HepG2 (cell line): Measurements from ENCODE around the gene RFX6. TPM values are rescaled to one million over a fixed set of nuclear protein-coding genes. Genes with fewer than 3 reads are reported as not detected.

ENCODE experiments used
- CREM ChIP-seq, 2 experiments: sonication (generic) in 1 of 2; formaldehyde crosslinking in 1 of 2; IDR thresholded peaks; 2 replicates each; pipeline versions ENCODE4 v1.4.0 to v1.6.1; 2016 to 2020; ENCODE audit warnings: antibody characterized with exemption in 1 of 2, mild to moderate bottlenecking in 1 of 2, missing genetic modification reagents in 1 of 2
- EP300 ChIP-seq, 3 experiments: sonication (generic) in 1 of 3; formaldehyde crosslinking in 1 of 3; IDR thresholded peaks; 2 replicates each; pipeline versions ENCODE4 v1.5.1 to v1.6.1; 2011 to 2020; ENCODE audit warnings: low read depth in 2 of 3, low read length in 2 of 3, borderline replicate concordance in 1 of 3, improper control_type of control experiment in 1 of 3, mild to moderate bottlenecking in 1 of 3, missing genetic modification reagents in 1 of 3, moderate library complexity in 1 of 3
- FOSL1 ChIP-seq: sonication (generic); formaldehyde crosslinking; IDR thresholded peaks from 2 replicates; pipeline ENCODE4 v1.9.0; 2021; ENCODE audit warnings: missing genetic modification reagents, borderline replicate concordance
- FOXP1 ChIP-seq, 2 experiments: fragments of 450-650 bp in 1 of 2; IDR thresholded peaks; 2 replicates each; pipeline ENCODE4 v1.6.1; 2017 to 2018; ENCODE audit warnings: antibody characterized with exemption in 1 of 2
- HHEX ChIP-seq: IDR thresholded peaks from 2 replicates; pipeline ENCODE4 v1.6.1; 2016; ENCODE audit warnings: control low read depth
- HNF4A ChIP-seq: sonication (generic); formaldehyde crosslinking; IDR thresholded peaks from 2 replicates; pipeline ENCODE4 v1.4.0; 2020; ENCODE audit warnings: missing genetic modification reagents
- NFKBIZ ChIP-seq: IDR thresholded peaks from 2 replicates; pipeline ENCODE4 v1.6.1; 2018; ENCODE audit warnings: missing genetic modification reagents, missing compliant biosample characterization
- NR2F6 ChIP-seq, 2 experiments: IDR thresholded peaks; 2 replicates each; pipeline ENCODE4 v1.6.1; 2016; ENCODE audit warnings: antibody characterized with exemption in 1 of 2, mild to moderate bottlenecking in 1 of 2
- PITX1 ChIP-seq: sonication (generic); formaldehyde crosslinking; IDR thresholded peaks from 2 replicates; pipeline ENCODE4 v1.5.1; 2020; ENCODE audit warnings: mild to moderate bottlenecking, missing genetic modification reagents
- POGZ ChIP-seq: sonication (generic); formaldehyde crosslinking; IDR thresholded peaks from 2 replicates; pipeline ENCODE4 v1.4.0; 2020; ENCODE audit warnings: mild to moderate bottlenecking, missing genetic modification reagents
- RARA ChIP-seq: IDR thresholded peaks from 2 replicates; pipeline ENCODE4 v1.6.1; 2016; ENCODE audit warnings: missing genetic modification reagents, missing compliant biosample characterization
- RBFOX2 ChIP-seq: fragments of 200-400 bp; formaldehyde crosslinking; IDR thresholded peaks from 2 replicates; pipeline ENCODE4 v1.6.1; 2017; ENCODE audit warnings: low read depth, mild to moderate bottlenecking, low read length
- RBM39 ChIP-seq: fragments of 200-400 bp; formaldehyde crosslinking; IDR thresholded peaks from one replicate; pipeline ENCODE4 v1.6.1; 2018; ENCODE audit warnings: antibody characterized with exemption, mild to moderate bottlenecking, low read depth, low read length; ENCODE audit not compliant: poor library complexity, severe bottlenecking
- SCMH1 ChIP-seq: sonication (generic); formaldehyde crosslinking; IDR thresholded peaks from 2 replicates; pipeline ENCODE4 v1.9.0; 2021; ENCODE audit warnings: missing genetic modification reagents, mild to moderate bottlenecking, borderline replicate concordance
- TBP ChIP-seq: sonication (generic); formaldehyde crosslinking; IDR thresholded peaks from 2 replicates; pipeline ENCODE4 v1.5.0; 2020; ENCODE audit warnings: missing genetic modification reagents
- TBX3 ChIP-seq: fragments of 450-650 bp; IDR thresholded peaks from 2 replicates; pipeline ENCODE4 v1.6.1; 2017; ENCODE audit warnings: antibody characterized with exemption, mild to moderate bottlenecking, inconsistent platforms, borderline replicate concordance
- TCF7 ChIP-seq: sonication (generic); IDR thresholded peaks from 2 replicates; pipeline ENCODE4 v1.6.1; 2016; ENCODE audit warnings: antibody characterized with exemption, low read depth
- TOE1 ChIP-seq: sonication (generic); formaldehyde crosslinking; IDR thresholded peaks from 2 replicates; pipeline ENCODE4 v1.4.0; 2020; ENCODE audit warnings: mild to moderate bottlenecking, missing genetic modification reagents
- polyA plus RNA-seq, 8 experiments: library from polyadenylated mRNA; depleted of rRNA in 3 of 8; stranded (reverse) in 7 of 8; unstranded in 1 of 8; fragments of >200 nt; fragmentation: Illumina TruSeq in 4 of 8; extraction: Trizol in 4 of 8; gene quantifications; 2 replicates each; pipeline versions ENCODE4 v1.2.1 to v1.2.3, GENCODE V29; 2011 to 2016; ENCODE audit warnings: low read depth in 4 of 8, missing spikeins in 1 of 8, mixed read lengths in 1 of 8; ENCODE audit not compliant: insufficient read depth in 1 of 8
- total RNA-seq, 5 experiments: library from RNA; depleted of rRNA; stranded (reverse); fragments of >200 nt; fragmentation: Illumina TruSeq; extraction: Trizol; gene quantifications; 2 replicates each; pipeline ENCODE4 v1.2.3, GENCODE V29; 2016; ENCODE audit warnings: low read depth in 1 of 5
- TF ChIP-seq, protein P1 (sequence below): fragments of 450-650 bp; IDR thresholded peaks from 2 replicates; pipeline ENCODE4 v1.6.1; 2017
- TF ChIP-seq, protein P2 (sequence below): sonication (generic); formaldehyde crosslinking; conservative IDR thresholded peaks from 2 replicates; pipeline ENCODE4 v1.4.0; 2020; ENCODE audit warnings: mild to moderate bottlenecking, missing genetic modification reagents, moderate library complexity
- TF ChIP-seq, protein P3 (sequence below): sonication (generic); formaldehyde crosslinking; conservative IDR thresholded peaks from 2 replicates; pipeline ENCODE4 v1.4.0; 2020; ENCODE audit warnings: missing genetic modification reagents

Gene RFX6
- total and polyA plus RNA-seq, 2 of the 13 experiments (the other 11 are each of a cell fraction or from before 2014, with no cell fraction given): 0.04 TPM; not detected in 1

DNA sequence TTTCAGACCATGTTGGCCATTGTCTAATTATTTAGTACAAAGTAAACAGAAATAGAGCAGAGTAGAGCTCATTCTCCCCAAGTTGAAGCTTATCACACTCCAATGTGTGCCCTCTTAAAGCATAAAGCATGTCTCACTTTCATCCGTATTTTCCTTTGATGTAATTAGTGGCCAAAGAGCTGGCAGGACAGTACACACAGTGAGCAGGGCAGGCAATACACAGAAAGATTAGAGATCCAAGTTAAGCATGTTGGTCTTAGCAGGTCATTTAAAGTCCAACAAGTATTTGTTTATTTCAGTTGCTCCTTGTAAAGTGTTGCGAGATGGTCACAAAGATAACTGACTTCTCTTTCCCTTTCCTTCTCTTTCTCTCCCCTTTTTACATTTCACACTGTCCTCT lies 47.2 kb downstream of the RFX6 start (continued):
- TF ChIP-seq, protein P1, sequence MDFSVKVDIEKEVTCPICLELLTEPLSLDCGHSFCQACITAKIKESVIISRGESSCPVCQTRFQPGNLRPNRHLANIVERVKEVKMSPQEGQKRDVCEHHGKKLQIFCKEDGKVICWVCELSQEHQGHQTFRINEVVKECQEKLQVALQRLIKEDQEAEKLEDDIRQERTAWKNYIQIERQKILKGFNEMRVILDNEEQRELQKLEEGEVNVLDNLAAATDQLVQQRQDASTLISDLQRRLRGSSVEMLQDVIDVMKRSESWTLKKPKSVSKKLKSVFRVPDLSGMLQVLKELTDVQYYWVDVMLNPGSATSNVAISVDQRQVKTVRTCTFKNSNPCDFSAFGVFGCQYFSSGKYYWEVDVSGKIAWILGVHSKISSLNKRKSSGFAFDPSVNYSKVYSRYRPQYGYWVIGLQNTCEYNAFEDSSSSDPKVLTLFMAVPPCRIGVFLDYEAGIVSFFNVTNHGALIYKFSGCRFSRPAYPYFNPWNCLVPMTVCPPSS: no peak
- TF ChIP-seq POGZ (CRISPR knock-in tag): no peak
- TF ChIP-seq EP300 (IDR thresholded peaks at IDR 0.05; ENCODE audit: low read depth in 2 of 2, low read length in 2 of 2): peak in 1 of 2 experiments; percentile 54; a peak in 1 of 4 replicates
- TF ChIP-seq EP300 (CRISPR knock-in tag; IDR thresholded peaks at IDR 0.05; ENCODE audit: borderline replicate concordance): no peak
- peak; percentile 66; the same call in 1 of the 2 replicates for TF ChIP-seq TBX3
- TF ChIP-seq NFKBIZ (CRISPR knock-in tag): no peak
- no peak for TF ChIP-seq TBP
- TF ChIP-seq, protein P2, sequence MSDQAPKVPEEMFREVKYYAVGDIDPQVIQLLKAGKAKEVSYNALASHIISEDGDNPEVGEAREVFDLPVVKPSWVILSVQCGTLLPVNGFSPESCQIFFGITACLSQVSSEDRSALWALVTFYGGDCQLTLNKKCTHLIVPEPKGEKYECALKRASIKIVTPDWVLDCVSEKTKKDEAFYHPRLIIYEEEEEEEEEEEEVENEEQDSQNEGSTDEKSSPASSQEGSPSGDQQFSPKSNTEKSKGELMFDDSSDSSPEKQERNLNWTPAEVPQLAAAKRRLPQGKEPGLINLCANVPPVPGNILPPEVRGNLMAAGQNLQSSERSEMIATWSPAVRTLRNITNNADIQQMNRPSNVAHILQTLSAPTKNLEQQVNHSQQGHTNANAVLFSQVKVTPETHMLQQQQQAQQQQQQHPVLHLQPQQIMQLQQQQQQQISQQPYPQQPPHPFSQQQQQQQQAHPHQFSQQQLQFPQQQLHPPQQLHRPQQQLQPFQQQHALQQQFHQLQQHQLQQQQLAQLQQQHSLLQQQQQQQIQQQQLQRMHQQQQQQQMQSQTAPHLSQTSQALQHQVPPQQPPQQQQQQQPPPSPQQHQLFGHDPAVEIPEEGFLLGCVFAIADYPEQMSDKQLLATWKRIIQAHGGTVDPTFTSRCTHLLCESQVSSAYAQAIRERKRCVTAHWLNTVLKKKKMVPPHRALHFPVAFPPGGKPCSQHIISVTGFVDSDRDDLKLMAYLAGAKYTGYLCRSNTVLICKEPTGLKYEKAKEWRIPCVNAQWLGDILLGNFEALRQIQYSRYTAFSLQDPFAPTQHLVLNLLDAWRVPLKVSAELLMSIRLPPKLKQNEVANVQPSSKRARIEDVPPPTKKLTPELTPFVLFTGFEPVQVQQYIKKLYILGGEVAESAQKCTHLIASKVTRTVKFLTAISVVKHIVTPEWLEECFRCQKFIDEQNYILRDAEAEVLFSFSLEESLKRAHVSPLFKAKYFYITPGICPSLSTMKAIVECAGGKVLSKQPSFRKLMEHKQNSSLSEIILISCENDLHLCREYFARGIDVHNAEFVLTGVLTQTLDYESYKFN: peak; percentile 37; the same call in 1 of the 2 replicates
- TF ChIP-seq TCF7: peak; percentile 84
- TF ChIP-seq NR2F6 (IDR thresholded peaks at IDR 0.05): peak; percentile 52
- TF ChIP-seq NR2F6 (CRISPR knock-in tag; IDR thresholded peaks at IDR 0.05): no peak
- peak; percentile 93 for TF ChIP-seq RARA (CRISPR knock-in tag)
- no peak for TF ChIP-seq SCMH1 (CRISPR knock-in tag)
- TF ChIP-seq, protein P3, sequence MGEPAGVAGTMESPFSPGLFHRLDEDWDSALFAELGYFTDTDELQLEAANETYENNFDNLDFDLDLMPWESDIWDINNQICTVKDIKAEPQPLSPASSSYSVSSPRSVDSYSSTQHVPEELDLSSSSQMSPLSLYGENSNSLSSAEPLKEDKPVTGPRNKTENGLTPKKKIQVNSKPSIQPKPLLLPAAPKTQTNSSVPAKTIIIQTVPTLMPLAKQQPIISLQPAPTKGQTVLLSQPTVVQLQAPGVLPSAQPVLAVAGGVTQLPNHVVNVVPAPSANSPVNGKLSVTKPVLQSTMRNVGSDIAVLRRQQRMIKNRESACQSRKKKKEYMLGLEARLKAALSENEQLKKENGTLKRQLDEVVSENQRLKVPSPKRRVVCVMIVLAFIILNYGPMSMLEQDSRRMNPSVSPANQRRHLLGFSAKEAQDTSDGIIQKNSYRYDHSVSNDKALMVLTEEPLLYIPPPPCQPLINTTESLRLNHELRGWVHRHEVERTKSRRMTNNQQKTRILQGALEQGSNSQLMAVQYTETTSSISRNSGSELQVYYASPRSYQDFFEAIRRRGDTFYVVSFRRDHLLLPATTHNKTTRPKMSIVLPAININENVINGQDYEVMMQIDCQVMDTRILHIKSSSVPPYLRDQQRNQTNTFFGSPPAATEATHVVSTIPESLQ: no peak
- no peak for TF ChIP-seq RBM39
- TF ChIP-seq TOE1 (CRISPR knock-in tag): no peak
- no peak for TF ChIP-seq FOSL1 (CRISPR knock-in tag)
- TF ChIP-seq CREM (IDR thresholded peaks at IDR 0.05): peak; percentile 10; the same call in 1 of the 2 replicates
- TF ChIP-seq CREM (CRISPR knock-in tag; IDR thresholded peaks at IDR 0.05): no peak
- TF ChIP-seq HNF4A: peak; percentile 25; the same call in 1 of the 2 replicates
- peak; percentile 55; the same call in 1 of the 2 replicates for TF ChIP-seq HHEX (CRISPR knock-in tag)
- TF ChIP-seq PITX1 (CRISPR knock-in tag): peak; percentile 68; the same call in 1 of the 2 replicates
- TF ChIP-seq RBFOX2: no peak
- TF ChIP-seq FOXP1 (IDR thresholded peaks at IDR 0.05): no peak
- peak; percentile 68 for TF ChIP-seq FOXP1 (CRISPR knock-in tag; IDR thresholded peaks at IDR 0.05)
